GM12878 (cell line): ENCODE measurements around the gene LRP8. TPM values are rescaled to one million over a fixed set of nuclear protein-coding genes. Genes with fewer than 3 reads are reported as not detected.

Experiments used
- ATAC-seq: fragments of 200-7000 bp; cut with Tn5 transposase; 3 replicates; pipeline ENCODE4 v1.9.1; 2020; ENCODE audit warnings: mild to moderate bottlenecking, moderate library complexity
- BruUV-seq: library from RNA; stranded (reverse); fragments of 400-500 nt; replicated peaks from 2 replicates; lab custom pipeline; 2021; lab: Mats Ljungman, UMichigan
- CTCF ChIA-PET: fragments of 300-600 bp; sonication (Branson Sonifier 250); formaldehyde crosslinking; extraction: SDS; loops from one replicate; lab custom pipeline; 2021; ENCODE audit warnings: inconsistent platforms; lab: Yijun Ruan, JAX
- POLR2A ChIA-PET: fragments of 350-600 bp; formaldehyde crosslinking; extraction: SDS; loops from one replicate; lab custom pipeline; 2021; ENCODE audit warnings: inconsistent platforms; lab: Charles Lee
- RAD21 ChIA-PET: fragments of 300-600 bp; sonication (Branson Sonifier 250); formaldehyde crosslinking; loops from one replicate; lab custom pipeline; 2023; ENCODE audit warnings: antibody characterized with exemption; ENCODE audit not compliant: unreplicated experiment; lab: Charles Lee
- SMC1A ChIA-PET: fragments of 300-600 bp; sonication (Branson Sonifier 250); formaldehyde crosslinking; loops from one replicate; lab custom pipeline; 2023; ENCODE audit not compliant: unreplicated experiment, uncharacterized antibody; lab: Charles Lee
- DNase-seq: peaks from one replicate; pipeline ENCODE4 v3.0.0-alpha.2; 2011; ENCODE audit warnings: low read depth, low spot score
- FAIRE-seq: peaks from 3 replicates; lab custom pipeline; 2011; peaks lifted over from hg19 to GRCh38; lab: Jason Lieb, UNC
- H2AFZ ChIP-seq: 2 replicates; pipeline ENCODE4 v1.6.0; 2011; ENCODE audit warnings: low read depth, low read length, control low read depth; ENCODE audit not compliant: control insufficient read depth
- H3K27ac ChIP-seq: 2 replicates; pipeline ENCODE4 v1.5.1; 2011; ENCODE audit warnings: control low read depth; ENCODE audit not compliant: control insufficient read depth, insufficient read depth
- H3K27me3 ChIP-seq, 2 experiments: replicated peaks in 1 of 2; 2 replicates each; pipeline versions ENCODE4 v1.6.0 to v1.6.1; 2011; ENCODE audit warnings: low read length in 1 of 2; ENCODE audit not compliant: control insufficient read depth in 2 of 2, insufficient read depth in 2 of 2
- H3K36me3 ChIP-seq, 2 experiments: 2 replicates each; pipeline ENCODE4 v1.5.1; 2011; ENCODE audit warnings: low read length in 1 of 2; ENCODE audit not compliant: control insufficient read depth in 2 of 2, insufficient read depth in 2 of 2
- H3K4me1 ChIP-seq: 2 replicates; pipeline ENCODE4 v1.6.1; 2011; ENCODE audit warnings: mild to moderate bottlenecking, low read length, moderate library complexity, mixed read lengths; ENCODE audit not compliant: control insufficient read depth, insufficient read depth
- H3K4me2 ChIP-seq: 2 replicates; pipeline ENCODE4 v1.6.0; 2011; ENCODE audit warnings: control low read depth; ENCODE audit not compliant: control insufficient read depth, insufficient read depth
- H3K4me3 ChIP-seq: fragments of 200-600 bp; sonication (generic); 2 replicates; pipeline ENCODE4 v1.5.1; 2016
- H3K79me2 ChIP-seq: 2 replicates; pipeline ENCODE4 v1.6.0; 2011; ENCODE audit warnings: low read length; ENCODE audit not compliant: control insufficient read depth, insufficient read depth
- H3K9ac ChIP-seq: 2 replicates; pipeline ENCODE4 v1.8.0; 2011; ENCODE audit warnings: low read length, control low read depth, mixed read lengths; ENCODE audit not compliant: control insufficient read depth, insufficient read depth
- H3K9me3 ChIP-seq: replicated peaks from 3 replicates; pipeline ENCODE4 v1.5.1; 2011; ENCODE audit warnings: mild to moderate bottlenecking, low read length; ENCODE audit not compliant: control insufficient read depth, insufficient read depth
- H4K20me1 ChIP-seq: 2 replicates; pipeline ENCODE4 v1.6.0; 2011; ENCODE audit not compliant: control insufficient read depth, insufficient read depth
- E4F1 ChIP-seq: fragments of 450-650 bp; IDR thresholded peaks from 2 replicates; pipeline ENCODE4 v1.6.1; 2018; ENCODE audit warnings: borderline replicate concordance, mild to moderate bottlenecking; ENCODE audit not compliant: partially characterized antibody
- KAT2A ChIP-seq: conservative IDR thresholded peaks from 2 replicates; pipeline ENCODE4 v1.6.1; 2011; ENCODE audit warnings: low read depth, low read length; ENCODE audit not compliant: control insufficient read depth
- NBN ChIP-seq: fragments of 450-650 bp; IDR thresholded peaks from 2 replicates; pipeline ENCODE4 v1.6.1; 2016
- PAX8 ChIP-seq: fragments of 450-650 bp; IDR thresholded peaks from 2 replicates; pipeline ENCODE4 v1.6.1; 2017; ENCODE audit warnings: mild to moderate bottlenecking, moderate library complexity
- PML ChIP-seq: IDR thresholded peaks from 2 replicates; pipeline ENCODE4 v1.6.1; 2012; ENCODE audit warnings: low read length, inconsistent platforms
- PRDM15 ChIP-seq: fragments of 450-650 bp; formaldehyde crosslinking; IDR thresholded peaks from 2 replicates; pipeline ENCODE4 v1.4.0; 2020; ENCODE audit warnings: mild to moderate bottlenecking, moderate library complexity
- RAD21 ChIP-seq: IDR thresholded peaks from 2 replicates; pipeline ENCODE4 v1.6.1; 2011; ENCODE audit warnings: mild to moderate bottlenecking, low read depth, low read length, moderate library complexity; ENCODE audit not compliant: insufficient read depth
- RCOR1 ChIP-seq: conservative IDR thresholded peaks from 2 replicates; pipeline ENCODE4 v1.6.1; 2012; ENCODE audit warnings: low read depth, low read length, improper control_type of control experiment
- RUNX3 ChIP-seq: IDR thresholded peaks from 2 replicates; pipeline ENCODE4 v1.6.1; 2012; ENCODE audit warnings: low read length, inconsistent platforms
- SIX5 ChIP-seq: IDR thresholded peaks from 2 replicates; pipeline ENCODE4 v1.6.1; 2011; ENCODE audit warnings: mild to moderate bottlenecking, low read depth, low read length, moderate library complexity; ENCODE audit not compliant: severe bottlenecking
- ZBED1 ChIP-seq: IDR thresholded peaks from 2 replicates; pipeline ENCODE4 v1.6.1; 2016; ENCODE audit warnings: borderline replicate concordance
- WGBS: methylation state at CpG from one replicate; pipeline ENCODE4 v1.1.6; 2016; ENCODE audit warnings: low lambda C conversion rate; ENCODE audit not compliant: insufficient replicate concordance, insufficient coverage; ENCODE audit errors: missing lambda C conversion rate; 5-methylcytosine and 5-hydroxymethylcytosine counted together
- in situ Hi-C: fragments of 300-500 bp; cut with MboI; formaldehyde crosslinking; loops from 9 replicates; pipeline ENCODE4 v1.14.3; 2018; ENCODE audit warnings: mixed read lengths
- intact Hi-C: fragments of 100-400 bp; cut with micrococcal nuclease; formaldehyde crosslinking; loops from one replicate; pipeline ENCODE4 v1.14.2; 2022; ENCODE audit not compliant: unreplicated experiment
- polyA plus RNA-seq, 11 experiments: library from polyadenylated mRNA; depleted of rRNA in 4 of 11; unstranded in 6 of 11; stranded (reverse) in 5 of 11; fragments of >200 nt; fragmentation: Nextera tagmentation in 4 of 11; fragmentation: Illumina TruSeq in 1 of 11; extraction: Ambion mirVana in 4 of 11; extraction: Trizol in 1 of 11; gene quantifications; 1 replicate in 1 of 11; 2 replicates in 10 of 11; pipeline versions ENCODE4 v1.2.1 to v1.2.3, GENCODE V29; 2011 to 2016; ENCODE audit warnings: inconsistent platforms in 2 of 11, missing spikeins in 2 of 11, low read depth in 1 of 11
- total RNA-seq, 4 experiments: library from RNA; depleted of rRNA in 3 of 4; stranded (reverse); fragments of >200 nt in 3 of 4; fragmentation: Illumina TruSeq in 1 of 4; extraction: Trizol in 1 of 4; gene quantifications; 2 replicates each; pipeline versions ENCODE4 v1.2.1 to v1.2.3, GENCODE V29; 2013 to 2021

The LRP8 gene
- total and polyA plus RNA-seq, 10 of the 15 experiments (the other 5 are each of a cell fraction or from before 2014, with no cell fraction given) = 2.8 to 40.5 (median 22.3) TPM

GRCh38 chr1:53306168-53306567, 21.7 kb downstream of the LRP8 start:
- DNase-seq = no peak
- WGBS = 88% methylated on average over 4 of the region's 4 CpGs

More at GRCh38 chr1:53306168-53306567, 21.7 kb downstream of the LRP8 start:
- Histone ChIP-seq H3K4me3 (no peak overlapping the region), H3K27ac (no peak overlapping the region), H2AFZ (no peak overlapping the region), H3K9ac (no peak overlapping the region), H3K9me3 (no peaks in the 10 kb centered on the region), H3K36me3 (peaks cover 0 to 12% of the 10 kb centered on the region in 2 experiments; a peak in 2 of 4 replicates), H4K20me1 (no peaks in the 10 kb centered on the region), H3K4me1 (no peaks in the 10 kb centered on the region), H3K4me2 (no peak overlapping the region), H3K27me3 (no peaks in the 10 kb centered on the region), H3K79me2 (no peaks in the 10 kb centered on the region; the same call in none of the 2 replicates)
- intact Hi-C loops = no loop called here
- ChIA-PET POLR2A (no interaction called here), CTCF (no interaction called here), RAD21 (no interaction called here), SMC1A (interaction anchor here (1.0 kb wide), 1 partner anchor 13 kb away, joined by 5 read pairs; no protein-coding TSS in a partner anchor)
- BruUV-seq = no TSS peak
- ATAC-seq (no peak), FAIRE-seq (no peak)
- in situ Hi-C loops = no loop called here
- TF ChIP-seq RCOR1 = no peak
- no peak for TF ChIP-seq PRDM15
- TF ChIP-seq RUNX3 = no peak
- no peak for TF ChIP-seq SIX5
- TF ChIP-seq E4F1 = no peak
- TF ChIP-seq NBN = no peak
- TF ChIP-seq PML = no peak
- no peak for TF ChIP-seq KAT2A
- TF ChIP-seq RAD21 = no peak
- no peak for TF ChIP-seq ZBED1
- no peak for TF ChIP-seq PAX8
